Natural killer cell (primary cell): ENCODE measurements around the gene CHST3. TPM values are rescaled to one million over a fixed set of nuclear protein-coding genes. Genes with fewer than 3 reads are reported as not detected.

Source experiments
- ATAC-seq, 3 donors: fragments of 150-1000 bp in 2 of 3; fragments of 200-7000 bp in 1 of 3; cut with Tn5 transposase; 1 replicate in 1 of 3; 2 replicates in 2 of 3; pipeline ENCODE4 v1.10.0; 2021; ENCODE audit warnings: mild to moderate bottlenecking in 2 of 3, moderate library complexity in 2 of 3
- DNase-seq, 2 donors: peaks; one replicate each; pipeline versions ENCODE4 v3.0.0 to v3.0.0-alpha.2; 2013 to 2021; ENCODE audit warnings: mixed read lengths in 1 of 2
- H3K27ac ChIP-seq: one replicate; pipeline ENCODE4 v1.5.1; 2013; ENCODE audit warnings: mild to moderate bottlenecking, low read length
- H3K27me3 ChIP-seq: one replicate; pipeline ENCODE4 v1.6.1; 2013; ENCODE audit warnings: low read length; ENCODE audit not compliant: control insufficient read depth, insufficient read depth
- H3K36me3 ChIP-seq: one replicate; pipeline ENCODE4 v1.6.1; 2013; ENCODE audit warnings: low read length; ENCODE audit not compliant: control insufficient read depth, insufficient read depth
- H3K4me1 ChIP-seq: one replicate; pipeline ENCODE4 v1.6.1; 2013; ENCODE audit warnings: low read length; ENCODE audit not compliant: control insufficient read depth, insufficient read depth
- H3K4me3 ChIP-seq: one replicate; pipeline ENCODE4 v1.5.1; 2013; ENCODE audit warnings: low read length
- H3K9me3 ChIP-seq: one replicate; pipeline ENCODE4 v1.6.1; 2013; ENCODE audit warnings: low read length; ENCODE audit not compliant: control insufficient read depth, insufficient read depth
- H3K27ac Mint-ChIP-seq, 2 donors: one replicate each; pipeline ENCODE4 v1.8.0; 2022; ENCODE audit warnings: mild to moderate bottlenecking in 2 of 2, mixed read lengths in 2 of 2, moderate library complexity in 1 of 2
- H3K27me3 Mint-ChIP-seq, 2 donors: one replicate each; pipeline ENCODE4 v1.8.0; 2022; ENCODE audit warnings: low read depth in 2 of 2, mixed read lengths in 2 of 2
- H3K36me3 Mint-ChIP-seq: one replicate; pipeline ENCODE4 v1.8.0; 2022; ENCODE audit warnings: mixed read lengths
- H3K4me1 Mint-ChIP-seq, 2 donors: one replicate each; pipeline ENCODE4 v1.8.0; 2022; ENCODE audit warnings: mixed read lengths in 2 of 2
- H3K4me3 Mint-ChIP-seq: one replicate; pipeline ENCODE4 v1.8.0; 2022; ENCODE audit warnings: mild to moderate bottlenecking, moderate library complexity, mixed read lengths
- H3K9me3 Mint-ChIP-seq, 2 donors: one replicate each; pipeline ENCODE4 v1.8.0; 2022; ENCODE audit warnings: mixed read lengths in 2 of 2
- CTCF ChIP-seq: fragments of 200-600 bp; IDR thresholded peaks from one replicate; pipeline ENCODE4 v1.8.0; 2022; ENCODE audit warnings: antibody characterized with exemption
- WGBS: methylation state at CpG from one replicate; pipeline ENCODE4 v1.1.7; 2013; ENCODE audit warnings: missing lambda C conversion rate; ENCODE audit not compliant: insufficient coverage; 5-methylcytosine and 5-hydroxymethylcytosine counted together
- intact Hi-C: fragments of 100-400 bp; cut with micrococcal nuclease; formaldehyde crosslinking; loops from one replicate; pipeline ENCODE4 v1.14.2; 2022
- total RNA-seq, 4 donors: library from RNA; stranded (reverse); fragments of 120-200 nt in 1 of 4; gene quantifications; one replicate each; pipeline versions ENCODE4 v1.2.3 to v1.2.4, GENCODE V29; 2013 to 2022

Gene CHST3
- total RNA-seq, 3 donors from 2014 or later (not counting 1 experiment from before 2014, with no cell fraction given) = not detected

DNA sequence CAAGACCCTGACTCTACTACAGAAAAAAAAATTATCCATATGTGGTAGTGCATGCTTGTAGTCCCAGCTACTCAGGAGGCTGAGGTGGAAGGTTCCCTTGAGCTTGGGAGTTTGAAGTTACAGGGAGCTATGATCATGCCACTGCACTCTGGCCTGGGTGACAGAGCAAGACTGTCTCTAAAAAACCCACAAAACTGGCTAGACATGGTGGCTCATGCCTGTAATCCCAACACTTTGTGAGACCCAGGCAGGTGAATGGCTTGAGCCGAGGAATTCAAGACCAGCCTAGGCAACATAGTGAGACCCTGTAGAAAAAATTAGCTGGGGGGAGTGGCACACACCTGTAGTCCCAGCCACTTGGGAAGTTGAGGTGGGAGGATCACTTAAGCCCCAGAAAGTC, 32.9 kb upstream of the CHST3 start:
- no peak for TF ChIP-seq CTCF
- H3K9me3 Mint-ChIP-seq = no peaks in the 10 kb centered on the region
- Histone ChIP-seq H3K27ac (no peak overlapping the region), H3K4me1 (no peaks in the 10 kb centered on the region), H3K9me3 (no peaks in the 10 kb centered on the region), H3K4me3 (no peak overlapping the region), H3K27me3 (no peaks in the 10 kb centered on the region), H3K36me3 (no peaks in the 10 kb centered on the region)
- H3K36me3 Mint-ChIP-seq = no peaks in the 10 kb centered on the region
- H3K4me3 Mint-ChIP-seq = no peak overlapping the region
- H3K27ac Mint-ChIP-seq = no peak overlapping the region
- ATAC-seq = no peak
- 94% methylated on average over 1 of the region's 1 CpG for WGBS
- no peaks in the 10 kb centered on the region for H3K4me1 Mint-ChIP-seq
- peaks cover 16 to 19% of the 10 kb centered on the region in 2 donors for H3K27me3 Mint-ChIP-seq
- intact Hi-C loops = no loop called here
- no peak for DNase-seq

GRCh38 chr10:71933651-71934050, 30.5 kb upstream of the CHST3 start:
- no peaks in the 10 kb centered on the region for H3K4me1 ChIP-seq
- Mint-ChIP-seq H3K9me3 (no peaks in the 10 kb centered on the region), H3K27ac (no peak overlapping the region), H3K4me1 (no peaks in the 10 kb centered on the region), H3K27me3 (peaks cover 15 to 16% of the 10 kb centered on the region in 2 donors), H3K36me3 (no peaks in the 10 kb centered on the region), H3K4me3 (no peak overlapping the region)
- no peak overlapping the region for H3K27ac ChIP-seq
- H3K27me3 ChIP-seq = no peaks in the 10 kb centered on the region
- intact Hi-C loops = no loop called here
- WGBS = no CpG with 5 or more reads among the region's 1 CpG
- H3K36me3 ChIP-seq = no peaks in the 10 kb centered on the region
- no peak overlapping the region for H3K4me3 ChIP-seq
- no peak for TF ChIP-seq CTCF
- H3K9me3 ChIP-seq = peaks cover 2% of the 10 kb centered on the region
- peak in 1 of 2 donors; percentile 68 for DNase-seq
- no peak for ATAC-seq

DNA sequence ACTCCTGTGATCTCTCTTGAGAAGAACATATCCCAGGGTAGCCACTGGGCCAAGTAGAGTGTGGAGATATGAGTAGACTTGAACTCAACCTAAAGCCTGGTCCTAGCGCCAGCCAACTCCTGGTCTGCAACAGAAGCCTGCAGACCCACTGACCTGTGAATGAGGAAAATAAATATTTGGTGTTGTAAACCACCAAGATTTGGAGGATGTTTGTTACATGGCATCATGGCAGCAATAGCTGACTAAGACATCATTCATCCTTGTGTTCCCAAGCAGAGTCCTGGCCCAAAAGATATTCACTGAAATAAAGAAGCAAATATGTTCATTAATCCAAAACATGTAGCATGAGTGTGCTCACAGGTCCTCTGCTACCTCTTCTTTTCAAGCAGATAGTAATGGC, 26.0 kb upstream of the CHST3 start:
- Mint-ChIP-seq H3K4me3 (no peak overlapping the region), H3K4me1 (no peaks in the 10 kb centered on the region), H3K27me3 (peaks cover 10 to 14% of the 10 kb centered on the region in 2 donors), H3K27ac (no peak overlapping the region), H3K36me3 (peaks cover 6% of the 10 kb centered on the region), H3K9me3 (peaks cover 7 to 17% of the 10 kb centered on the region in 2 donors)
- Histone ChIP-seq H3K4me3 (no peak overlapping the region), H3K27me3 (no peaks in the 10 kb centered on the region), H3K27ac (no peak overlapping the region), H3K4me1 (peaks cover 4% of the 10 kb centered on the region), H3K36me3 (no peaks in the 10 kb centered on the region), H3K9me3 (peaks cover 9% of the 10 kb centered on the region)
- intact Hi-C loops = no loop called here
- ATAC-seq = no peak
- TF ChIP-seq CTCF = no peak
- WGBS = 100% methylated on average over 1 of the region's 1 CpG
- DNase-seq = no peak

- Histone ChIP-seq H3K4me3 (no peak overlapping the region), H3K9me3 (peaks cover 20% of the 10 kb centered on the region), H3K27me3 (no peaks in the 10 kb centered on the region), H3K4me1 (peaks cover 4% of the 10 kb centered on the region), H3K36me3 (no peaks in the 10 kb centered on the region), H3K27ac (no peak overlapping the region)
- H3K4me1 Mint-ChIP-seq = no peaks in the 10 kb centered on the region
- H3K27ac Mint-ChIP-seq = no peak overlapping the region
- H3K36me3 Mint-ChIP-seq = peaks cover 6% of the 10 kb centered on the region
- no peak for TF ChIP-seq CTCF
- H3K4me3 Mint-ChIP-seq = no peak overlapping the region
- peaks cover 5 to 7% of the 10 kb centered on the region in 2 donors for H3K27me3 Mint-ChIP-seq
- DNase-seq (no peak), ATAC-seq (no peak)
- intact Hi-C loops = no loop called here
- WGBS = 77% methylated on average over 3 of the region's 4 CpGs
- H3K9me3 Mint-ChIP-seq = peaks cover 7 to 17% of the 10 kb centered on the region in 2 donors
Measured at GRCh38 chr10:71939304-71939703, 24.9 kb upstream of the CHST3 start.
